DOHH2 (cell line): ENCODE results near the gene HEMGN.

Source experiments
- H3F3A ChIP-seq: fragments of 200-600 bp; sonication (generic), shearing (Covaris generic); 2 replicates; pipeline ENCODE4 v1.6.0; 2016; ENCODE audit warnings: antibody characterized with exemption, mild to moderate bottlenecking; ENCODE audit not compliant: control insufficient read depth, insufficient read depth
- H3K27ac ChIP-seq: fragments of 200-600 bp; sonication (generic); 2 replicates; pipeline ENCODE4 v1.5.1; 2014; ENCODE audit warnings: low read depth, mild to moderate bottlenecking, low read length, moderate library complexity
- H3K27me3 ChIP-seq: fragments of 200-600 bp; sonication (generic); 2 replicates; pipeline ENCODE4 v1.6.1; 2014; ENCODE audit warnings: mild to moderate bottlenecking, low read length, mixed read lengths; ENCODE audit not compliant: control insufficient read depth
- H3K36me3 ChIP-seq: fragments of 200-600 bp; sonication (generic); 2 replicates; pipeline ENCODE4 v1.6.1; 2014; ENCODE audit warnings: mild to moderate bottlenecking, low read length, moderate library complexity, mixed read lengths; ENCODE audit not compliant: control insufficient read depth
- H3K4me1 ChIP-seq: fragments of 200-600 bp; sonication (generic); 2 replicates; pipeline ENCODE4 v1.6.1; 2014; ENCODE audit warnings: mild to moderate bottlenecking, low read length, mixed read lengths; ENCODE audit not compliant: control insufficient read depth
- H3K4me2 ChIP-seq: fragments of 200-600 bp; sonication (generic); 2 replicates; pipeline ENCODE4 v1.6.0; 2014; ENCODE audit warnings: mild to moderate bottlenecking, low read length, moderate library complexity
- H3K4me3 ChIP-seq: fragments of 200-600 bp; sonication (generic); 2 replicates; pipeline ENCODE4 v1.5.1; 2014; ENCODE audit warnings: mild to moderate bottlenecking, low read length, mixed read lengths
- H3K79me2 ChIP-seq: fragments of 200-600 bp; sonication (generic); 2 replicates; pipeline ENCODE4 v1.6.1; 2014; ENCODE audit warnings: mild to moderate bottlenecking, low read length, mixed read lengths; ENCODE audit not compliant: control insufficient read depth
- H3K9me2 ChIP-seq: fragments of 200-600 bp; sonication (generic); replicated peaks from 2 replicates; pipeline ENCODE4 v1.6.1; 2014; ENCODE audit warnings: mild to moderate bottlenecking, low read length, mixed read lengths; ENCODE audit not compliant: control insufficient read depth
- H3K9me3 ChIP-seq: fragments of 200-600 bp; sonication (generic); 2 replicates; pipeline ENCODE4 v1.6.1; 2014; ENCODE audit warnings: antibody characterized with exemption, low read length, mixed read lengths; ENCODE audit not compliant: control insufficient read depth, insufficient read depth
- H4K20me1 ChIP-seq: fragments of 200-600 bp; sonication (generic); 2 replicates; pipeline ENCODE4 v1.6.0; 2014; ENCODE audit warnings: low read depth, mild to moderate bottlenecking, antibody characterized with exemption, low read length, moderate library complexity; ENCODE audit not compliant: control insufficient read depth, insufficient read depth
- CTCF ChIP-seq: fragments of 200-600 bp; sonication (generic); IDR thresholded peaks from one replicate; pipeline ENCODE4 v1.5.1; 2014; ENCODE audit warnings: antibody characterized with exemption, mild to moderate bottlenecking, low read depth, low read length; ENCODE audit not compliant: poor library complexity, severe bottlenecking
- EZH2phosphoT487 ChIP-seq: fragments of 200-600 bp; sonication (generic); IDR thresholded peaks from 2 replicates; pipeline ENCODE4 v1.6.1; 2017; ENCODE audit warnings: borderline replicate concordance, mild to moderate bottlenecking, antibody characterized with exemption, low read length, moderate library complexity, mixed read lengths

HEMGN gene

GRCh38 chr9:97928986-97929604 is 8.9 kb downstream of the HEMGN start:
- H3K4me1 ChIP-seq = peaks cover 65% of the 10 kb centered on the region
- no peaks in the 10 kb centered on the region for H3K36me3 ChIP-seq
- TF ChIP-seq CTCF (no peak), EZH2phosphoT487 (no peak)
- no peaks in the 10 kb centered on the region for H4K20me1 ChIP-seq
- H3K27me3 ChIP-seq = no peaks in the 10 kb centered on the region
- no peak overlapping the region for H3K4me3 ChIP-seq
- no peak overlapping the region for H3K27ac ChIP-seq
- H3K9me2 ChIP-seq = no peaks in the 10 kb centered on the region
- no peak overlapping the region for H3K4me2 ChIP-seq
- peaks cover 16% of the 10 kb centered on the region for H3F3A ChIP-seq
- peaks cover 24% of the 10 kb centered on the region for H3K79me2 ChIP-seq
- no peaks in the 10 kb centered on the region for H3K9me3 ChIP-seq

- Histone ChIP-seq H3K27ac (no peak overlapping the region), H3K36me3 (no peaks in the 10 kb centered on the region; the same call in 1 of the 2 replicates), H4K20me1 (no peaks in the 10 kb centered on the region), H3K79me2 (peaks cover 25% of the 10 kb centered on the region), H3K27me3 (no peaks in the 10 kb centered on the region), H3K9me2 (no peaks in the 10 kb centered on the region), H3F3A (peaks cover 22% of the 10 kb centered on the region), H3K4me3 (peak overlapping the region; percentile 93), H3K9me3 (no peaks in the 10 kb centered on the region), H3K4me1 (peaks cover 62% of the 10 kb centered on the region), H3K4me2 (peak overlapping the region; percentile 89)
- TF ChIP-seq CTCF (no peak), EZH2phosphoT487 (no peak)
Observed at GRCh38 chr9:97925497-97926334, 12.3 kb downstream of the HEMGN start.

GRCh38 chr9:97924386-97924785 is 13.6 kb downstream of the HEMGN start:
- peak overlapping the region; percentile 83 for H3K27ac ChIP-seq
- H3F3A ChIP-seq = peaks cover 19% of the 10 kb centered on the region
- no peak for TF ChIP-seq CTCF
- TF ChIP-seq EZH2phosphoT487 = no peak
- peak overlapping the region; percentile 89 for H3K4me2 ChIP-seq
- no peaks in the 10 kb centered on the region for H3K9me2 ChIP-seq
- no peaks in the 10 kb centered on the region for H3K9me3 ChIP-seq
- no peaks in the 10 kb centered on the region; the same call in 1 of the 2 replicates for H3K36me3 ChIP-seq
- H3K27me3 ChIP-seq = no peaks in the 10 kb centered on the region
- H3K79me2 ChIP-seq = peaks cover 32% of the 10 kb centered on the region
- no peaks in the 10 kb centered on the region for H4K20me1 ChIP-seq
- peaks cover 54% of the 10 kb centered on the region for H3K4me1 ChIP-seq
- peak overlapping the region; percentile 93 for H3K4me3 ChIP-seq
